Measurements from ENCODE around the gene SLC6A12. TPM values are rescaled to one million over a fixed set of nuclear protein-coding genes. Genes with fewer than 3 reads are reported as not detected.

The SLC6A12 gene
- total RNA-seq: 1 to 10 TPM in 1 of 2 donors, under 1 TPM in 1; 0.33 to 6.7 TPM

DNA sequence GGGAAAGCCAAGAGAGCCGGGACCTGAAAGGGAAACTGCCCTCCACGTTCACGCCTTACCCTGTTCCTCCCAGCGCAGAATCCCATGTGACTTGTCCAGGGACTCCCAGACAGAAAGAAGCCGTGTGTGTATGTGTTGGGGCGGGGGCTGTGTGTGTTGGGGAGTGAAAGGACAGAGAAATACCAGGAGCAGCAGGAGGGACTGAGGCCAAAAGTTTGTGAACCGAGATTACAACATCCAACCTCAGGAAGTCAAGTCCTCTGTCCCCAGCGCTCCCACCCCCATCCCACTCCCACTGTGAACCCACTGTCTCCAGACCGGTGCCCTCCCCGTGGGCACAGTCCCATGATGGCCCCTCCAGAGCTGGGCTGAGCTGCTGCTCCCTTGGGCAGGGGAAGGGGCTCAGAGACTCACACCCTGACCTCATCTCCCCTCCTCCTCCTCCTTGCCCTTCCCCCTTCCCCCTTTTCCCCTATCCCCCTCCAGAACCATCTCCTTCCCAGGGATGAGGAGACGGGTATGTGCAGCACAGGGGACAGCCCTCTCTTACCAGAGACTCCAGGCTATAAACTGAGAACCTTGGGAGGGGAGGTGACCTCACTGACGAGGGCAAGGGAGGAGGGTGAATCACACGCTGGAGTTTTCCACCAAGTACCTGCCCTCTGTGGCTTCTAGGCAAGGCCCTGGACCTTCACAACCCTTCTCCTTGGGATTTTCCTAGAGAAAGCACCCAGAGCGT, at the start of gene SLC6A12:
Gene SLC6A12, minus strand, starts transcription at position 155 of the 739 bp plus-strand sequence. CDS start 4,171 bp downstream, outside the sequence.
- H3K4me1 ChIP-seq: peaks cover 45% of the 10 kb centered on the region
- intact Hi-C loops (cut with DNase I): no loop called here
- no peaks in the 10 kb centered on the region for H3K9me3 ChIP-seq
- 54 to 62% methylated on average over 13 to 14 of the region's 14 CpGs for WGBS, 2 donors
- H3K36me3 ChIP-seq (replicated peaks in 1 of 2; ENCODE audit: insufficient read depth in 1 of 2, low read depth in 2 of 2): no peaks in the 10 kb centered on the region
- no peak within 1 kb of the TSS for H3K4me3 ChIP-seq
- TF ChIP-seq, protein P1, sequence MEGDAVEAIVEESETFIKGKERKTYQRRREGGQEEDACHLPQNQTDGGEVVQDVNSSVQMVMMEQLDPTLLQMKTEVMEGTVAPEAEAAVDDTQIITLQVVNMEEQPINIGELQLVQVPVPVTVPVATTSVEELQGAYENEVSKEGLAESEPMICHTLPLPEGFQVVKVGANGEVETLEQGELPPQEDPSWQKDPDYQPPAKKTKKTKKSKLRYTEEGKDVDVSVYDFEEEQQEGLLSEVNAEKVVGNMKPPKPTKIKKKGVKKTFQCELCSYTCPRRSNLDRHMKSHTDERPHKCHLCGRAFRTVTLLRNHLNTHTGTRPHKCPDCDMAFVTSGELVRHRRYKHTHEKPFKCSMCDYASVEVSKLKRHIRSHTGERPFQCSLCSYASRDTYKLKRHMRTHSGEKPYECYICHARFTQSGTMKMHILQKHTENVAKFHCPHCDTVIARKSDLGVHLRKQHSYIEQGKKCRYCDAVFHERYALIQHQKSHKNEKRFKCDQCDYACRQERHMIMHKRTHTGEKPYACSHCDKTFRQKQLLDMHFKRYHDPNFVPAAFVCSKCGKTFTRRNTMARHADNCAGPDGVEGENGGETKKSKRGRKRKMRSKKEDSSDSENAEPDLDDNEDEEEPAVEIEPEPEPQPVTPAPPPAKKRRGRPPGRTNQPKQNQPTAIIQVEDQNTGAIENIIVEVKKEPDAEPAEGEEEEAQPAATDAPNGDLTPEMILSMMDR (IDR thresholded peaks at IDR 0.05): no peak
- no peak for TF ChIP-seq POLR2A (IDR thresholded peaks at IDR 0.05)
- H3K27me3 ChIP-seq: no peaks in the 10 kb centered on the region
- DNase-seq (no peak), ATAC-seq (no peak)
- peak within 1 kb of the TSS in 2 of 4 donors; percentile 13 to 83 for H3K27ac ChIP-seq

DNA sequence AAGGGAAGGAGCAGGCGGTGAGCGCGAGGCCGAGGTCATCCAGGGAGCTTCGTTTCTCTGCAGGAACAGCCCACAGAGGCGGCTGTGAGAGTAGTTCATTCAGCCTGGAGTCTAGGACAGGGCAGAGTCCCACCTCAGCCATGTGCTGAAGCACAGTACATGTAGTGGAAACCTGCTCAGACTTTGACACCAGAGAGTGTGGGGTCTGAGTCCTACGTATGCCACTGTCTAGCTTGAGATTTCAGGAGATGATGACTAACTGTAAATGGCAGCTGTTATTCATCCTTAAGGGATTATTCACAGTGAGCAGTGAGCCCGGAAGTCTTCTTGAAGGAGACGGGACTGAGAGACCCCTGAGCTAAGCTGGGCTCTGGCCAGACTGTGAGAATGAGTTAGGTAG, 49.6 kb upstream of the SLC6A12 start:
- Histone ChIP-seq H3K4me1 (no peaks in the 10 kb centered on the region), H3K27ac (no peak overlapping the region), H3K27me3 (no peaks in the 10 kb centered on the region), H3K36me3 (replicated peaks in 1 of 2; ENCODE audit: insufficient read depth in 1 of 2, low read depth in 2 of 2) (no peaks in the 10 kb centered on the region), H3K4me3 (no peak overlapping the region), H3K9me3 (no peaks in the 10 kb centered on the region)
- 82 to 85% methylated on average over 9 of the region's 9 CpGs for WGBS, 2 donors
- TF ChIP-seq POLR2A (IDR thresholded peaks at IDR 0.05): no peak
- TF ChIP-seq, protein P1 (IDR thresholded peaks at IDR 0.05): no peak
- intact Hi-C loops (cut with DNase I): no loop called here
- ATAC-seq (no peak), DNase-seq (no peak)

DNA sequence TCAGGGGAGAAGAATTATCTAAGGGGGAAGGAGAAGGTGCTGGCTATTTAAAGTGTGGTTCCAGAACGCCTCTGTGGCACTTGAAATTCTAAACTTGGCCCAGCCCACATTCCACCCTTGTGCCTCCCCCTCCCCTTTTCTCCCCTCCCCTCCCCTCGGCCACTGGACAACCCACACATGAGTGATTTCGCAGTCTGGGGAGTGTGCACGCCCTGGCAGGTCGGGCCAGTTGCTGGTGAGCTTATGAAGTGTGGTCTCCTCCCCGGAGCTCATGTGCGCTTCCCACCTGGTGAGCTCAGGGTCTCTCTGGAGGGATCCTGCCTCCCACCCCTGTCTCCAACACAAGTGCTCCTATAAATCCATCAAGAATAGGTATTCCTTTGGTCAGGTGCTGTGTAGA, 48.9 kb upstream of the SLC6A12 start, which contains the start of gene SLC6A13:
Gene SLC6A13, minus strand, starts transcription at position 20 of the 400 bp plus-strand sequence. CDS start 2,784 bp downstream, outside the sequence.
- H3K4me1 ChIP-seq: no peaks in the 10 kb centered on the region
- no peak for TF ChIP-seq POLR2A (IDR thresholded peaks at IDR 0.05)
- TF ChIP-seq, protein P1 (IDR thresholded peaks at IDR 0.05): no peak
- WGBS, 2 donors: 0 to 21% methylated on average over 3 to 7 of the region's 7 CpGs
- no peaks in the 10 kb centered on the region for H3K36me3 ChIP-seq (replicated peaks in 1 of 2; ENCODE audit: insufficient read depth in 1 of 2, low read depth in 2 of 2)
- H3K4me3 ChIP-seq: no peak within 1 kb of the TSS
- no peak for DNase-seq
- H3K27ac ChIP-seq: no peak within 1 kb of the TSS
- no peaks in the 10 kb centered on the region for H3K9me3 ChIP-seq
- H3K27me3 ChIP-seq: no peaks in the 10 kb centered on the region
- intact Hi-C loops (cut with DNase I): no loop called here
- ATAC-seq: no peak

DNA sequence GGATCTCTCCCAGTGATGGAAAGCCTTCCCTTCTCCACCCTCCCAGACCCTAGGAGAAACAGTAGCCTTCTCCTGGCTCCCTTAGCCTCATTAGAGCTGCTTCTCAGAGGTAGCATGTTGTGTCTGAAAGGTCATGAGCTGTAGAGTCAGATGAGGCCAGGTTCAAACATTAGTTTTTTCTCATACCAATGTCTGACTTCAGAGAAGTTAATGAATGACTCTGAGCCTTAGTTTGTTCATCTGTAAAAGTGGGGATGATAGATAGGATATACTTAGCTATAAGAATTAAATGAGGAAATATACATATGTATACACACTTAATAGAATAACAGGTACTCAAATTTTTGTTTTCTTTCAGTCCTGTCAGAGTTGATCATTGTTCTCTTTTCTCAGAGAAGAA, 48.2 kb upstream of the SLC6A12 start:
- Histone ChIP-seq H3K9me3 (no peaks in the 10 kb centered on the region), H3K27me3 (no peaks in the 10 kb centered on the region), H3K4me1 (no peaks in the 10 kb centered on the region), H3K4me3 (no peak overlapping the region), H3K27ac (no peak overlapping the region), H3K36me3 (replicated peaks in 1 of 2; ENCODE audit: insufficient read depth in 1 of 2, low read depth in 2 of 2) (no peaks in the 10 kb centered on the region)
- intact Hi-C loops (cut with DNase I): no loop called here
- ATAC-seq: no peak
- no peak for TF ChIP-seq POLR2A (IDR thresholded peaks at IDR 0.05)
- TF ChIP-seq, protein P1 (IDR thresholded peaks at IDR 0.05): no peak
- no peak for DNase-seq

Data from body of pancreas (tissue), 4 donors.